Spleen (tissue), 11 donors: ENCODE measurements around the gene ISCA1. TPM values are rescaled to one million over a fixed set of nuclear protein-coding genes. Genes with fewer than 3 reads are reported as not detected.

Source experiments
- DNase-seq: peaks from one replicate; pipeline ENCODE4 v3.0.0-alpha.2; 2020
- H3K27ac ChIP-seq, 8 donors: fragments of 200-600 bp; sonication (generic) in 7 of 8; 1 replicate in 4 of 8; 2 replicates in 4 of 8; pipeline versions ENCODE4 v1.5.0 to v1.8.0; 2016 to 2021; ENCODE audit warnings: inconsistent platforms in 4 of 8, mild to moderate bottlenecking in 4 of 8, moderate library complexity in 1 of 8
- H3K27me3 ChIP-seq, 7 donors: fragments of 200-600 bp; sonication (generic) in 6 of 7; replicated peaks in 1 of 7; 1 replicate in 4 of 7; 2 replicates in 3 of 7; pipeline versions ENCODE4 v1.5.0 to v1.8.0; 2016 to 2021; ENCODE audit warnings: inconsistent platforms in 3 of 7, mild to moderate bottlenecking in 1 of 7
- H3K36me3 ChIP-seq, 6 donors: fragments of 200-600 bp; sonication (generic) in 5 of 6; 1 replicate in 4 of 6; 2 replicates in 2 of 6; pipeline versions ENCODE4 v1.5.0 to v1.8.0; 2016 to 2021; ENCODE audit warnings: inconsistent platforms in 2 of 6
- H3K4me1 ChIP-seq, 6 donors: fragments of 200-600 bp; sonication (generic) in 5 of 6; 1 replicate in 3 of 6; 2 replicates in 3 of 6; pipeline versions ENCODE4 v1.5.0 to v1.8.0; 2016 to 2021; ENCODE audit warnings: inconsistent platforms in 3 of 6
- H3K4me3 ChIP-seq, 8 donors: fragments of 200-600 bp; sonication (generic) in 7 of 8; 1 replicate in 4 of 8; 2 replicates in 4 of 8; pipeline versions ENCODE4 v1.5.0 to v1.8.0; 2016 to 2021; ENCODE audit warnings: inconsistent platforms in 4 of 8, mild to moderate bottlenecking in 4 of 8, moderate library complexity in 2 of 8
- H3K9me3 ChIP-seq, 8 donors: fragments of 200-600 bp; sonication (generic) in 7 of 8; 1 replicate in 4 of 8; 2 replicates in 4 of 8; pipeline versions ENCODE4 v1.5.0 to v1.8.0; 2016 to 2021; ENCODE audit warnings: inconsistent platforms in 4 of 8
- POLR2A ChIP-seq, 3 donors: fragments of 450-650 bp; IDR thresholded peaks; one replicate each; pipeline ENCODE4 v1.5.1; 2017; ENCODE audit warnings: antibody characterized with exemption in 3 of 3, mild to moderate bottlenecking in 1 of 3
- POLR2AphosphoS5 ChIP-seq, 3 donors: sonication (generic); formaldehyde crosslinking; IDR thresholded peaks; one replicate each; pipeline ENCODE4 v1.5.1; 2017; ENCODE audit warnings: antibody characterized with exemption in 3 of 3
- WGBS, 5 donors: extraction: QIAGEN DNeasy Blood & Tissue Kit in 3 of 5; methylation state at CpG; one replicate each; pipeline versions ENCODE4 v1.1.5 to v1.1.7; 2013 to 2018; 5-methylcytosine and 5-hydroxymethylcytosine counted together
- intact Hi-C: fragments of 100-400 bp; cut with DNase I; formaldehyde crosslinking; loops from one replicate; pipeline ENCODE4 v1.15.0; 2023; ENCODE audit warnings: low total_unique reads
- polyA plus RNA-seq, 3 donors: library from polyadenylated mRNA; stranded (reverse); fragments of 200-250 nt; gene quantifications; one replicate each; pipeline ENCODE4 v1.2.1, GENCODE V29; 2013
- small RNA-seq, 4 donors: library from RNA; depleted of rRNA; stranded (forward); fragments of <200 nt; gene quantifications; one replicate each; pipeline ENCODE3, GENCODE V24; 2016
- total RNA-seq, 7 donors: library from RNA; depleted of rRNA in 3 of 7; stranded (reverse); fragments of >200 nt in 3 of 7; fragmentation: NEBNext Ultra II Directional in 4 of 7; extraction: Animal tissue kit (Norgen Biotek cat#: 25700) in 4 of 7; gene quantifications; one replicate each; pipeline versions ENCODE4 v1.1.0 to v1.2.1, GENCODE V29; 2016 to 2021
- TF ChIP-seq, protein P1 (sequence below), 11 experiments: fragments of 200-600 bp in 7 of 11; fragments of 450-650 bp in 4 of 11; sonication (generic) in 4 of 11; IDR thresholded peaks in 8 of 11; conservative IDR thresholded peaks in 3 of 11; 1 replicate in 7 of 11; 2 replicates in 4 of 11; pipeline versions ENCODE4 v1.4.0 to v1.8.0; 2016 to 2021; ENCODE audit warnings: antibody characterized with exemption in 11 of 11, inconsistent platforms in 4 of 11, mild to moderate bottlenecking in 1 of 11
- donor health status: healthy with polysubstance abuse.
- donor health status: DM: no; HTN: no; CAD: no; lungs with moderate emphysema.
- donor health status: DM: no; HTN: no; CAD: no.
- donor health status: Bipolar disorder and iron deficiency.
- donor health status: healthy.
- donor health status: DM: no; HTN: no; CAD: no.
- donor health status: DM: yes; HTN: yes; CAD: no.

The ISCA1 gene
- total and polyA plus RNA-seq, 10 donors: 15.3 to 35.5 (median 25.1) TPM

DNA sequence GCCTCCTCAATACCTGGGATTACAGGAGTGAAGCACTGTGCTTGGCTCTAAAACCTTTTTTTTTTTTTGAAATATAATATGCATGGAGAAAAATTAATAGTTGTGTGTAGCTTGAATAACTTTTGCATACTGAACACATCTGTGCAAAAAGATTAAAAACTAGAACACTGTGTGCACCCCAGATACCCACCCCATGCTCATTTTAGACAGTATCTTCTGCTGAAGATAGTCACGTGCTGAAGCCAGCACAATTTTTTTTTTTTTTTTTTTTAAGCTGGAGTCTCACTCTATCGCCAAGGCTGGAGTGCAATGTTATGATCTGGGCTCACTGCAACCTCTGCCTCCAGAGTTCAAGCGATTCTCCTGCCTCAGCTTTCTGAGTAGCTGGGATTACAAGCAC lies 62.7 kb downstream of the ISCA1 start:
- Histone ChIP-seq H3K36me3 (no peaks in the 10 kb centered on the region), H3K4me3 (no peak overlapping the region), H3K27ac (no peak overlapping the region), H3K27me3 (no peaks in the 10 kb centered on the region), H3K9me3 (no peaks in the 10 kb centered on the region), H3K4me1 (no peaks in the 10 kb centered on the region)
- 85 to 94% (median 85%) methylated on average over 3 of the region's 3 CpGs for WGBS, 5 donors
- intact Hi-C loops: no loop called here
- DNase-seq: no peak
- TF ChIP-seq, protein P1, sequence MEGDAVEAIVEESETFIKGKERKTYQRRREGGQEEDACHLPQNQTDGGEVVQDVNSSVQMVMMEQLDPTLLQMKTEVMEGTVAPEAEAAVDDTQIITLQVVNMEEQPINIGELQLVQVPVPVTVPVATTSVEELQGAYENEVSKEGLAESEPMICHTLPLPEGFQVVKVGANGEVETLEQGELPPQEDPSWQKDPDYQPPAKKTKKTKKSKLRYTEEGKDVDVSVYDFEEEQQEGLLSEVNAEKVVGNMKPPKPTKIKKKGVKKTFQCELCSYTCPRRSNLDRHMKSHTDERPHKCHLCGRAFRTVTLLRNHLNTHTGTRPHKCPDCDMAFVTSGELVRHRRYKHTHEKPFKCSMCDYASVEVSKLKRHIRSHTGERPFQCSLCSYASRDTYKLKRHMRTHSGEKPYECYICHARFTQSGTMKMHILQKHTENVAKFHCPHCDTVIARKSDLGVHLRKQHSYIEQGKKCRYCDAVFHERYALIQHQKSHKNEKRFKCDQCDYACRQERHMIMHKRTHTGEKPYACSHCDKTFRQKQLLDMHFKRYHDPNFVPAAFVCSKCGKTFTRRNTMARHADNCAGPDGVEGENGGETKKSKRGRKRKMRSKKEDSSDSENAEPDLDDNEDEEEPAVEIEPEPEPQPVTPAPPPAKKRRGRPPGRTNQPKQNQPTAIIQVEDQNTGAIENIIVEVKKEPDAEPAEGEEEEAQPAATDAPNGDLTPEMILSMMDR (IDR thresholded peaks at IDR 0.05 in 8 of 11, conservative IDR thresholded peaks at IDR 0.05 in 3 of 11): no peak
- TF ChIP-seq POLR2A (IDR thresholded peaks at IDR 0.05): no peak
- TF ChIP-seq POLR2AphosphoS5 (IDR thresholded peaks at IDR 0.05): no peak

DNA sequence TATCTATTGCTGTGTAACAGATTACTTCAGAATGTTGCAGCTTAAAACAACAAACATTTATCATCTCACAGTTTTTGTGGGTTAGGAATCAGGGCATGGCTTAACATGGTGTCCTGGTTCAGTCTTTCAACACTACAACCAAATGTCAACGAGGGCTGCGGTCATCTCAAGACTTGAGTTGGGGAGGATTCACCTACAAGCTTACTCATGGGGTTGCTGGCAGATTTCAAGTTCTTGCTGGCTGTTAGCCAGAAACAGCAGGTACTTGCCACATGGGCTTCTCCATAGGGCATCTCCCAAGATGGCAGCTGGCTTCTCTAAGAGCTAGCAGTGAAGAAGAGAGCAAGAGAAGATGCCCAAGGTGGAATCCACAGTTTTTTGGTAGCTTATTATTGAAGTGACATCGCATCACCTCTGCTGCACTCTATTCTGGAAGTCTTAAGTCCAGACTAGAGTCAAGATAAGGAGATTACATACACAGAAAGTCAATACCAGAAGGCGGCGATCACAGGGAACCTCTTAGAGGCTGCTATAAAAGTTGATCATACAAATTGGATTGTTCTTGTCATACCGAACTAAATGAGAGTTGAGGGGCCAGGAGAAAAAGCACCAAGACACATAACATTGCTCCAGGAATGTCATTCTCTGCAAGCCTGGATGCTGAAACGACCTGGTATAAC lies 65.1 kb downstream of the ISCA1 start:
- intact Hi-C loops: no loop called here
- no peak for DNase-seq
- 84 to 94% (median 89%) methylated on average over 7 of the region's 7 CpGs for WGBS, 5 donors
- no peaks in the 10 kb centered on the region for H3K27me3 ChIP-seq
- no peak for TF ChIP-seq POLR2AphosphoS5 (IDR thresholded peaks at IDR 0.05)
- TF ChIP-seq, protein P1 (IDR thresholded peaks at IDR 0.05 in 8 of 11, conservative IDR thresholded peaks at IDR 0.05 in 3 of 11): no peak
- no peak for TF ChIP-seq POLR2A (IDR thresholded peaks at IDR 0.05)
- no peak overlapping the region for H3K4me3 ChIP-seq
- H3K4me1 ChIP-seq: no peaks in the 10 kb centered on the region
- H3K9me3 ChIP-seq: no peaks in the 10 kb centered on the region
- no peak overlapping the region for H3K27ac ChIP-seq
- no peaks in the 10 kb centered on the region for H3K36me3 ChIP-seq

Small RNAs within 50 kb of the gene (small RNA-seq; reads per million reads assigned to genes)
- 0 reads per million in 4 donors for gene AL137849.1
- 0 reads per million in 4 donors for gene RN7SKP264

Other genes with a start within 250 kb of the ISCA1 start
- 10 to 100 TPM; 44.5 to 76.3 (median 53.9) TPM for gene GOLM1, start 183.0 kb downstream of the ISCA1 start, total RNA-seq
- gene GOLM1, start 183.0 kb downstream of the ISCA1 start, polyA plus RNA-seq: 10 to 100 TPM in 1 of 3 donors, 1 to 10 TPM in 2; 4.8 to 17.9 (median 6.7) TPM
- gene C9orf153, start 22.9 kb downstream of the ISCA1 start, total RNA-seq: 1 to 10 TPM in 1 of 7 donors, under 1 TPM in 6; 0.28 to 1.9 (median 0.44) TPM
- under 1 TPM; 0.13 to 0.89 (median 0.16) TPM for gene C9orf153, start 22.9 kb downstream of the ISCA1 start, polyA plus RNA-seq
- 100 to 1,000 TPM in 2 of 7 donors, 10 to 100 TPM in 5; 52.6 to 119 (median 63.0) TPM for gene TUT7, start 71.9 kb upstream of the ISCA1 start, total RNA-seq
- gene TUT7, start 71.9 kb upstream of the ISCA1 start, polyA plus RNA-seq: 10 to 100 TPM; 17.9 to 20.8 (median 20.1) TPM